ENCODE results near the gene BTBD9. TPM values are rescaled to one million over a fixed set of nuclear protein-coding genes. Genes with fewer than 3 reads are reported as not detected.

Gene BTBD9
- total and polyA plus RNA-seq, 2 donors (not counting 1 experiment from before 2014, with no cell fraction given): 4.1 to 48.9 TPM

DNA sequence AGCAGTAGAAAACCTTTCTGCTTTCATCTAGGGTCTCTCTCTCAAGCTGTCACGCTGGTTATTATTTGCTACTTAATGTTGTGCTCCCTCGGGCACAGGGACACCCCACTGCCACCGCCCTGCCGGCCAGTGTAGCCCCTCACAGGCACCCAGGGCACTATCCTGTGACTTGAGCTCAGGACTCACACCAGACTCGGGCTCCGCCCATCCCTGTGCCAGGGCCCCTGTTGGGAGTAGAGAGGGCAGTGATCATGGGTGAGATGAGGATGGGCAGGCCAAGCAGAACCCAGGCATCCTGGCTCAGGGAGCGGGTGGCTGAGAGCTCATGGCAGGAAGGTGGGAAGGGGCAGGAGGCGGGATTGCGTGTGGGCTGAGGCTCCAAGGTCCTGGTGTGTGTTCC lies 448.3 kb downstream of the BTBD9 start:
- no peak overlapping the region for H3K4me3 ChIP-seq (ENCODE audit: control extremely low read depth in 1 of 5, extremely low read depth in 1 of 5, insufficient read depth in 1 of 5, low read depth in 2 of 5, low read length in 4 of 5)
- no peak for ATAC-seq (ENCODE audit: low read depth)
- H3K4me2 ChIP-seq (replicated peaks; ENCODE audit: low read depth, low read length, poor library complexity, severe bottlenecking): no peak overlapping the region
- 84% methylated on average over 9 of the region's 9 CpGs for WGBS (ENCODE audit: insufficient coverage)
- Mint-ChIP-seq H3K27me3 (no peaks in the 10 kb centered on the region), H3K4me3 (no peak overlapping the region), H3K9me3 (ENCODE audit: insufficient read depth) (no peaks in the 10 kb centered on the region), H3K27ac (no peak overlapping the region), H3K4me1 (no peaks in the 10 kb centered on the region)
- no peak overlapping the region for H3K27ac ChIP-seq (ENCODE audit: low read length in 2 of 2)
- no peaks in the 10 kb centered on the region for H4K20me1 ChIP-seq (ENCODE audit: control insufficient read depth, insufficient read depth, low read length, poor library complexity, severe bottlenecking)
- no peak overlapping the region for H3K9ac ChIP-seq (ENCODE audit: low read length)
- no peak for TF ChIP-seq EZH2 (IDR thresholded peaks at IDR 0.05; ENCODE audit: borderline replicate concordance, insufficient read depth, low read depth, low read length, poor library complexity, severe bottlenecking)
- TF ChIP-seq, protein P1, sequence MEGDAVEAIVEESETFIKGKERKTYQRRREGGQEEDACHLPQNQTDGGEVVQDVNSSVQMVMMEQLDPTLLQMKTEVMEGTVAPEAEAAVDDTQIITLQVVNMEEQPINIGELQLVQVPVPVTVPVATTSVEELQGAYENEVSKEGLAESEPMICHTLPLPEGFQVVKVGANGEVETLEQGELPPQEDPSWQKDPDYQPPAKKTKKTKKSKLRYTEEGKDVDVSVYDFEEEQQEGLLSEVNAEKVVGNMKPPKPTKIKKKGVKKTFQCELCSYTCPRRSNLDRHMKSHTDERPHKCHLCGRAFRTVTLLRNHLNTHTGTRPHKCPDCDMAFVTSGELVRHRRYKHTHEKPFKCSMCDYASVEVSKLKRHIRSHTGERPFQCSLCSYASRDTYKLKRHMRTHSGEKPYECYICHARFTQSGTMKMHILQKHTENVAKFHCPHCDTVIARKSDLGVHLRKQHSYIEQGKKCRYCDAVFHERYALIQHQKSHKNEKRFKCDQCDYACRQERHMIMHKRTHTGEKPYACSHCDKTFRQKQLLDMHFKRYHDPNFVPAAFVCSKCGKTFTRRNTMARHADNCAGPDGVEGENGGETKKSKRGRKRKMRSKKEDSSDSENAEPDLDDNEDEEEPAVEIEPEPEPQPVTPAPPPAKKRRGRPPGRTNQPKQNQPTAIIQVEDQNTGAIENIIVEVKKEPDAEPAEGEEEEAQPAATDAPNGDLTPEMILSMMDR (IDR thresholded peaks at IDR 0.05): no peak
- no peaks in the 10 kb centered on the region for H3K9me3 ChIP-seq (ENCODE audit: control extremely low read depth in 1 of 3, control insufficient read depth in 2 of 3, insufficient read depth in 1 of 3, low read length in 2 of 3)
- no peak for DNase-seq
- ChIA-PET CTCF (interaction anchor here (1.5 kb wide), 1 partner anchor 303 kb away, joined by 3 read pairs; no protein-coding TSS in a partner anchor), POLR2A (no interaction called here)
- H2AFZ ChIP-seq (ENCODE audit: insufficient read depth, low read depth, low read length, poor library complexity, severe bottlenecking): no peak overlapping the region
- no peaks in the 10 kb centered on the region for H3K79me2 ChIP-seq (ENCODE audit: control insufficient read depth, insufficient read depth, low read length)
- no peaks in the 10 kb centered on the region for H3K27me3 ChIP-seq (replicated peaks in 1 of 4; ENCODE audit: control extremely low read depth in 1 of 4, control insufficient read depth in 3 of 4, insufficient read depth in 4 of 4, low read length in 3 of 4)
- H3K36me3 ChIP-seq (replicated peaks in 1 of 2; ENCODE audit: control extremely low read depth in 1 of 2, control insufficient read depth in 1 of 2, extremely low read depth in 1 of 2, insufficient read depth in 2 of 2, low read length in 1 of 2): peaks cover 0 to 22% of the 10 kb centered on the region in 2 experiments
- intact Hi-C loops (cut with micrococcal nuclease): no loop called here
- H3K4me1 ChIP-seq (ENCODE audit: control insufficient read depth in 2 of 2, insufficient read depth in 2 of 2, low read length in 2 of 2): no peaks in the 10 kb centered on the region

GRCh38 chr6:38188677-38189335 lies 450.9 kb downstream of the BTBD9 start:
- ChIA-PET POLR2A (no interaction called here), CTCF (interaction anchor here (0.6 kb wide), 1 partner anchor 294 kb away, joined by 4 read pairs; no protein-coding TSS in a partner anchor)
- no peak for TF ChIP-seq EZH2 (IDR thresholded peaks at IDR 0.05; ENCODE audit: borderline replicate concordance, insufficient read depth, low read depth, low read length, poor library complexity, severe bottlenecking)
- TF ChIP-seq, protein P1 (IDR thresholded peaks at IDR 0.05): no peak
- Histone ChIP-seq H3K9ac (ENCODE audit: low read length) (no peak overlapping the region), H3K4me1 (ENCODE audit: control insufficient read depth in 2 of 2, insufficient read depth in 2 of 2, low read length in 2 of 2) (no peaks in the 10 kb centered on the region), H3K36me3 (replicated peaks in 1 of 2; ENCODE audit: control extremely low read depth in 1 of 2, control insufficient read depth in 1 of 2, extremely low read depth in 1 of 2, insufficient read depth in 2 of 2, low read length in 1 of 2) (peaks cover 0 to 23% of the 10 kb centered on the region in 2 experiments), H3K79me2 (ENCODE audit: control insufficient read depth, insufficient read depth, low read length) (no peaks in the 10 kb centered on the region), H3K4me2 (replicated peaks; ENCODE audit: low read depth, low read length, poor library complexity, severe bottlenecking) (no peak overlapping the region), H3K27ac (ENCODE audit: low read length in 2 of 2) (no peak overlapping the region), H3K9me3 (ENCODE audit: control extremely low read depth in 1 of 3, control insufficient read depth in 2 of 3, insufficient read depth in 1 of 3, low read length in 2 of 3) (no peaks in the 10 kb centered on the region), H3K27me3 (replicated peaks in 1 of 4; ENCODE audit: control extremely low read depth in 1 of 4, control insufficient read depth in 3 of 4, insufficient read depth in 4 of 4, low read length in 3 of 4) (no peaks in the 10 kb centered on the region), H2AFZ (ENCODE audit: insufficient read depth, low read depth, low read length, poor library complexity, severe bottlenecking) (no peak overlapping the region), H4K20me1 (ENCODE audit: control insufficient read depth, insufficient read depth, low read length, poor library complexity, severe bottlenecking) (no peaks in the 10 kb centered on the region), H3K4me3 (ENCODE audit: control extremely low read depth in 1 of 5, extremely low read depth in 1 of 5, insufficient read depth in 1 of 5, low read depth in 2 of 5, low read length in 4 of 5) (no peak overlapping the region)
- intact Hi-C loops (cut with micrococcal nuclease): no loop called here
- 97% methylated on average over 14 of the region's 14 CpGs for WGBS (ENCODE audit: insufficient coverage)
- DNase-seq (no peak), ATAC-seq (ENCODE audit: low read depth) (no peak)
- Mint-ChIP-seq H3K4me3 (no peak overlapping the region), H3K27me3 (no peaks in the 10 kb centered on the region), H3K27ac (no peak overlapping the region), H3K4me1 (no peaks in the 10 kb centered on the region), H3K9me3 (ENCODE audit: insufficient read depth) (no peaks in the 10 kb centered on the region)

All from B cell (primary cell).